ENCODE measurements around the gene SETBP1.

SETBP1 gene

GRCh38 chr18:45046961-45047360 is 366.3 kb downstream of the SETBP1 start:
- Histone ChIP-seq H3K4me1 (ENCODE audit: control insufficient read depth, insufficient read depth, low read length) (peaks cover 7% of the 10 kb centered on the region), H3K27ac (ENCODE audit: low read length) (no peak overlapping the region)

GRCh38 chr18:45049578-45050319 is 369.1 kb downstream of the SETBP1 start:
- Histone ChIP-seq H3K9ac (ENCODE audit: low read length in 2 of 2) (no peak overlapping the region), H3K4me3 (ENCODE audit: low read length in 2 of 2) (no peak overlapping the region), H3K36me3 (ENCODE audit: control insufficient read depth in 2 of 2, insufficient read depth in 2 of 2, low read length in 2 of 2) (no peaks in the 10 kb centered on the region), H3K9me3 (ENCODE audit: control insufficient read depth in 2 of 2, low read length in 2 of 2) (no peaks in the 10 kb centered on the region), H3K4me1 (ENCODE audit: control insufficient read depth, insufficient read depth, low read length) (peaks cover 7% of the 10 kb centered on the region), H3K27ac (ENCODE audit: low read length) (no peak overlapping the region), H3K27me3 (ENCODE audit: control insufficient read depth in 1 of 2, insufficient read depth in 2 of 2, low read length in 2 of 2) (no peaks in the 10 kb centered on the region)

More at GRCh38 chr18:45046961-45047360, 366.3 kb downstream of the SETBP1 start:
- no peak overlapping the region for H3K9ac ChIP-seq (ENCODE audit: low read length in 2 of 2)
- no peaks in the 10 kb centered on the region for H3K27me3 ChIP-seq (ENCODE audit: control insufficient read depth in 1 of 2, insufficient read depth in 2 of 2, low read length in 2 of 2)
- no peak overlapping the region for H3K4me3 ChIP-seq (ENCODE audit: low read length in 2 of 2)
- no peaks in the 10 kb centered on the region for H3K36me3 ChIP-seq (ENCODE audit: control insufficient read depth in 2 of 2, insufficient read depth in 2 of 2, low read length in 2 of 2)
- no peaks in the 10 kb centered on the region for H3K9me3 ChIP-seq (ENCODE audit: control insufficient read depth in 2 of 2, low read length in 2 of 2)

- Histone ChIP-seq H3K27ac (ENCODE audit: low read length) (peak overlapping the region; percentile 18), H3K4me1 (ENCODE audit: control insufficient read depth, insufficient read depth, low read length) (peaks cover 7% of the 10 kb centered on the region), H3K27me3 (ENCODE audit: control insufficient read depth in 1 of 2, insufficient read depth in 2 of 2, low read length in 2 of 2) (no peaks in the 10 kb centered on the region), H3K4me3 (ENCODE audit: low read length in 2 of 2) (no peak overlapping the region), H3K9ac (ENCODE audit: low read length in 2 of 2) (no peak overlapping the region), H3K9me3 (ENCODE audit: control insufficient read depth in 2 of 2, low read length in 2 of 2) (no peaks in the 10 kb centered on the region), H3K36me3 (ENCODE audit: control insufficient read depth in 2 of 2, insufficient read depth in 2 of 2, low read length in 2 of 2) (no peaks in the 10 kb centered on the region)
Measured at GRCh38 chr18:45050712-45051601, 370.3 kb downstream of the SETBP1 start.

- Histone ChIP-seq H3K4me1 (ENCODE audit: control insufficient read depth, insufficient read depth, low read length) (peaks cover 10% of the 10 kb centered on the region), H3K9me3 (ENCODE audit: control insufficient read depth in 2 of 2, low read length in 2 of 2) (no peaks in the 10 kb centered on the region), H3K27me3 (ENCODE audit: control insufficient read depth in 1 of 2, insufficient read depth in 2 of 2, low read length in 2 of 2) (no peaks in the 10 kb centered on the region), H3K9ac (ENCODE audit: low read length in 2 of 2) (no peak overlapping the region), H3K4me3 (ENCODE audit: low read length in 2 of 2) (no peak overlapping the region), H3K27ac (ENCODE audit: low read length) (no peak overlapping the region), H3K36me3 (ENCODE audit: control insufficient read depth in 2 of 2, insufficient read depth in 2 of 2, low read length in 2 of 2) (no peaks in the 10 kb centered on the region)
Measured at GRCh38 chr18:45054636-45055035, 373.9 kb downstream of the SETBP1 start.

- H3K9ac ChIP-seq (ENCODE audit: low read length in 2 of 2): no peak overlapping the region
- H3K4me1 ChIP-seq (ENCODE audit: control insufficient read depth, insufficient read depth, low read length): peaks cover 2% of the 10 kb centered on the region
- H3K27me3 ChIP-seq (ENCODE audit: control insufficient read depth in 1 of 2, insufficient read depth in 2 of 2, low read length in 2 of 2): no peaks in the 10 kb centered on the region
- no peak overlapping the region for H3K4me3 ChIP-seq (ENCODE audit: low read length in 2 of 2)
- no peaks in the 10 kb centered on the region for H3K9me3 ChIP-seq (ENCODE audit: control insufficient read depth in 2 of 2, low read length in 2 of 2)
- no peaks in the 10 kb centered on the region for H3K36me3 ChIP-seq (ENCODE audit: control insufficient read depth in 2 of 2, insufficient read depth in 2 of 2, low read length in 2 of 2)
- no peak overlapping the region for H3K27ac ChIP-seq (ENCODE audit: low read length)
Measured at GRCh38 chr18:45055811-45056210, 375.1 kb downstream of the SETBP1 start.

- H3K9ac ChIP-seq (ENCODE audit: low read length in 2 of 2): no peak overlapping the region
- no peaks in the 10 kb centered on the region for H3K9me3 ChIP-seq (ENCODE audit: control insufficient read depth in 2 of 2, low read length in 2 of 2)
- H3K27ac ChIP-seq (ENCODE audit: low read length): no peak overlapping the region
- H3K4me3 ChIP-seq (ENCODE audit: low read length in 2 of 2): no peak overlapping the region
- no peaks in the 10 kb centered on the region for H3K27me3 ChIP-seq (ENCODE audit: control insufficient read depth in 1 of 2, insufficient read depth in 2 of 2, low read length in 2 of 2)
- H3K36me3 ChIP-seq (ENCODE audit: control insufficient read depth in 2 of 2, insufficient read depth in 2 of 2, low read length in 2 of 2): no peaks in the 10 kb centered on the region
- H3K4me1 ChIP-seq (ENCODE audit: control insufficient read depth, insufficient read depth, low read length): peaks cover 2% of the 10 kb centered on the region
Measured at GRCh38 chr18:45056926-45057325, 376.2 kb downstream of the SETBP1 start.

- peaks cover 2% of the 10 kb centered on the region for H3K4me1 ChIP-seq (ENCODE audit: control insufficient read depth, insufficient read depth, low read length)
- H3K9me3 ChIP-seq (ENCODE audit: control insufficient read depth in 2 of 2, low read length in 2 of 2): no peaks in the 10 kb centered on the region
- no peaks in the 10 kb centered on the region for H3K27me3 ChIP-seq (ENCODE audit: control insufficient read depth in 1 of 2, insufficient read depth in 2 of 2, low read length in 2 of 2)
Measured at GRCh38 chr18:45057955-45058600, 377.4 kb downstream of the SETBP1 start.

GRCh38 chr18:45059695-45060094 is 379.0 kb downstream of the SETBP1 start:
- Histone ChIP-seq H3K9me3 (ENCODE audit: control insufficient read depth in 2 of 2, low read length in 2 of 2) (no peaks in the 10 kb centered on the region), H3K27ac (ENCODE audit: low read length) (no peak overlapping the region), H3K4me3 (ENCODE audit: low read length in 2 of 2) (no peak overlapping the region), H3K36me3 (ENCODE audit: control insufficient read depth in 2 of 2, insufficient read depth in 2 of 2, low read length in 2 of 2) (peaks cover 0 to 12% of the 10 kb centered on the region in 2 donors), H3K4me1 (ENCODE audit: control insufficient read depth, insufficient read depth, low read length) (peaks cover 2% of the 10 kb centered on the region), H3K9ac (ENCODE audit: low read length in 2 of 2) (no peak overlapping the region), H3K27me3 (ENCODE audit: control insufficient read depth in 1 of 2, insufficient read depth in 2 of 2, low read length in 2 of 2) (no peaks in the 10 kb centered on the region)

More at GRCh38 chr18:45057955-45058600, 377.4 kb downstream of the SETBP1 start:
- no peak overlapping the region for H3K9ac ChIP-seq (ENCODE audit: low read length in 2 of 2)
- no peak overlapping the region for H3K27ac ChIP-seq (ENCODE audit: low read length)
- no peak overlapping the region for H3K4me3 ChIP-seq (ENCODE audit: low read length in 2 of 2)
- H3K36me3 ChIP-seq (ENCODE audit: control insufficient read depth in 2 of 2, insufficient read depth in 2 of 2, low read length in 2 of 2): peaks cover 0 to 5% of the 10 kb centered on the region in 2 donors

GRCh38 chr18:45060102-45060501 is 379.4 kb downstream of the SETBP1 start:
- no peak overlapping the region for H3K4me3 ChIP-seq (ENCODE audit: low read length in 2 of 2)
- H3K27me3 ChIP-seq (ENCODE audit: control insufficient read depth in 1 of 2, insufficient read depth in 2 of 2, low read length in 2 of 2): no peaks in the 10 kb centered on the region
- peaks cover 2% of the 10 kb centered on the region for H3K4me1 ChIP-seq (ENCODE audit: control insufficient read depth, insufficient read depth, low read length)
- H3K9me3 ChIP-seq (ENCODE audit: control insufficient read depth in 2 of 2, low read length in 2 of 2): no peaks in the 10 kb centered on the region
- peaks cover 0 to 12% of the 10 kb centered on the region in 2 donors for H3K36me3 ChIP-seq (ENCODE audit: control insufficient read depth in 2 of 2, insufficient read depth in 2 of 2, low read length in 2 of 2)
- no peak overlapping the region for H3K27ac ChIP-seq (ENCODE audit: low read length)
- H3K9ac ChIP-seq (ENCODE audit: low read length in 2 of 2): no peak overlapping the region

- Histone ChIP-seq H3K4me3 (ENCODE audit: low read length in 2 of 2) (no peak overlapping the region), H3K27me3 (ENCODE audit: control insufficient read depth in 1 of 2, insufficient read depth in 2 of 2, low read length in 2 of 2) (no peaks in the 10 kb centered on the region), H3K9me3 (ENCODE audit: control insufficient read depth in 2 of 2, low read length in 2 of 2) (no peaks in the 10 kb centered on the region), H3K36me3 (ENCODE audit: control insufficient read depth in 2 of 2, insufficient read depth in 2 of 2, low read length in 2 of 2) (peaks cover 0 to 14% of the 10 kb centered on the region in 2 donors), H3K27ac (ENCODE audit: low read length) (no peak overlapping the region), H3K4me1 (ENCODE audit: control insufficient read depth, insufficient read depth, low read length) (peaks cover 2% of the 10 kb centered on the region), H3K9ac (ENCODE audit: low read length in 2 of 2) (no peak overlapping the region)
Measured at GRCh38 chr18:45061359-45061758, 380.7 kb downstream of the SETBP1 start.
